GM23338 (cell line): ENCODE data around the gene NPR2. TPM values are rescaled to one million over a fixed set of nuclear protein-coding genes. Genes with fewer than 3 reads are reported as not detected.

ENCODE experiments used
- ATAC-seq: fragments of 200-7000 bp; cut with Tn5 transposase; 3 replicates; pipeline ENCODE4 v1.9.1; 2020
- DNase-seq: peaks from one replicate; pipeline ENCODE4 v3.0.0-alpha.2; 2015; ENCODE audit warnings: low spot score
- H2AFZ ChIP-seq: fragments of 200-600 bp; sonication (generic); 2 replicates; pipeline ENCODE4 v1.8.0; 2016; ENCODE audit warnings: antibody characterized with exemption, mild to moderate bottlenecking, moderate library complexity
- H3F3A ChIP-seq: fragments of 200-600 bp; sonication (generic); replicated peaks from 2 replicates; pipeline ENCODE4 v1.8.0; 2017; ENCODE audit warnings: antibody characterized with exemption, mixed run types, low read depth
- H3K27ac ChIP-seq: fragments of 200-600 bp; sonication (generic); 2 replicates; pipeline ENCODE4 v1.6.1; 2016; ENCODE audit warnings: low read depth
- H3K27me3 ChIP-seq: fragments of 200-600 bp; sonication (generic); 2 replicates; pipeline ENCODE4 v1.8.0; 2016; ENCODE audit warnings: mild to moderate bottlenecking, mixed run types, moderate library complexity; ENCODE audit not compliant: insufficient read depth
- H3K36me3 ChIP-seq: fragments of 200-600 bp; sonication (generic); 2 replicates; pipeline ENCODE4 v1.8.0; 2016; ENCODE audit warnings: mild to moderate bottlenecking; ENCODE audit not compliant: insufficient read depth
- H3K4me1 ChIP-seq: fragments of 200-600 bp; sonication (generic); 2 replicates; pipeline ENCODE4 v1.8.0; 2016; ENCODE audit warnings: mild to moderate bottlenecking, moderate library complexity; ENCODE audit not compliant: insufficient read depth
- H3K4me2 ChIP-seq: fragments of 200-600 bp; sonication (generic); 2 replicates; pipeline ENCODE4 v1.7.1; 2017; ENCODE audit warnings: mixed run types
- H3K4me3 ChIP-seq: fragments of 200-600 bp; sonication (generic); 2 replicates; pipeline ENCODE4 v1.6.1; 2016; ENCODE audit warnings: mixed run types
- H3K79me2 ChIP-seq: fragments of 200-600 bp; sonication (generic); replicated peaks from 2 replicates; pipeline ENCODE4 v1.8.0; 2017; ENCODE audit warnings: mild to moderate bottlenecking; ENCODE audit not compliant: insufficient read depth
- H3K9me2 ChIP-seq: fragments of 200-600 bp; sonication (generic); 2 replicates; pipeline ENCODE4 v1.8.0; 2017; ENCODE audit not compliant: insufficient read depth
- H4K20me1 ChIP-seq: fragments of 200-600 bp; sonication (generic); replicated peaks from 2 replicates; pipeline ENCODE4 v1.8.0; 2017; ENCODE audit warnings: mild to moderate bottlenecking; ENCODE audit not compliant: insufficient read depth
- H3K27ac Mint-ChIP-seq: 2 replicates; pipeline ENCODE4 v1.8.0; 2020; ENCODE audit warnings: inconsistent platforms, mild to moderate bottlenecking, moderate library complexity, mixed read lengths
- H3K27me3 Mint-ChIP-seq: 3 replicates; pipeline ENCODE4 v1.8.0; 2022; ENCODE audit warnings: low read depth, mild to moderate bottlenecking, moderate library complexity, mixed read lengths, inconsistent platforms; ENCODE audit not compliant: insufficient read depth, poor library complexity
- H3K36me3 Mint-ChIP-seq: 3 replicates; pipeline ENCODE4 v1.8.0; 2021; ENCODE audit warnings: low read depth, mild to moderate bottlenecking, inconsistent platforms, moderate library complexity, mixed read lengths
- H3K4me1 Mint-ChIP-seq: 3 replicates; pipeline ENCODE4 v1.8.0; 2020; ENCODE audit warnings: mild to moderate bottlenecking, inconsistent platforms, mixed read lengths
- H3K4me3 Mint-ChIP-seq: 3 replicates; pipeline ENCODE4 v1.8.0; 2021; ENCODE audit warnings: moderate library complexity, mild to moderate bottlenecking, inconsistent platforms, mixed read lengths
- H3K9me3 Mint-ChIP-seq: 3 replicates; pipeline ENCODE4 v1.8.0; 2020; ENCODE audit warnings: moderate library complexity, mild to moderate bottlenecking, inconsistent platforms, mixed read lengths
- CREB1 ChIP-seq: fragments of 250-450 bp; sonication (Bioruptor Pico); IDR thresholded peaks from 2 replicates; pipeline ENCODE4 v1.5.0; 2020; ENCODE audit warnings: low read depth, mild to moderate bottlenecking, moderate library complexity
- ETS1 ChIP-seq: IDR thresholded peaks from 2 replicates; pipeline ENCODE4 v1.6.1; 2016; ENCODE audit warnings: antibody characterized with exemption
- EZH2 ChIP-seq: fragments of 200-600 bp; sonication (generic); IDR thresholded peaks from one replicate; pipeline ENCODE4 v1.8.0; 2017; ENCODE audit warnings: antibody characterized with exemption, mild to moderate bottlenecking, low read depth; ENCODE audit not compliant: unreplicated experiment
- EZH2phosphoT487 ChIP-seq: fragments of 200-600 bp; sonication (generic); IDR thresholded peaks from one replicate; pipeline ENCODE4 v1.8.1; 2018; ENCODE audit warnings: antibody characterized with exemption; ENCODE audit not compliant: unreplicated experiment
- JUNB ChIP-seq: IDR thresholded peaks from one replicate; pipeline ENCODE4 v1.6.1; 2016; ENCODE audit warnings: antibody characterized with exemption; ENCODE audit not compliant: unreplicated experiment
- NANOG ChIP-seq: IDR thresholded peaks from 2 replicates; pipeline ENCODE4 v1.6.1; 2016; ENCODE audit warnings: antibody characterized with exemption, borderline replicate concordance
- POLR2AphosphoS5 ChIP-seq: IDR thresholded peaks from 2 replicates; pipeline ENCODE4 v1.6.1; 2016; ENCODE audit warnings: antibody characterized with exemption, low read depth
- STAT1 ChIP-seq: IDR thresholded peaks from one replicate; pipeline ENCODE4 v1.6.1; 2016; ENCODE audit warnings: antibody characterized with exemption; ENCODE audit not compliant: unreplicated experiment
- ZNF114 ChIP-seq: fragments of 250-450 bp; sonication (Bioruptor Pico); IDR thresholded peaks from 2 replicates; pipeline ENCODE4 v1.5.0; 2020; ENCODE audit warnings: mild to moderate bottlenecking, moderate library complexity
- ZNF331 ChIP-seq: fragments of 250-450 bp; sonication (Bioruptor Pico); IDR thresholded peaks from 2 replicates; pipeline ENCODE4 v1.5.0; 2020; ENCODE audit warnings: low read depth, mild to moderate bottlenecking, moderate library complexity
- ZNF462 ChIP-seq: fragments of 250-450 bp; sonication (Bioruptor Pico); IDR thresholded peaks from 2 replicates; pipeline ENCODE4 v1.5.0; 2020; ENCODE audit warnings: mild to moderate bottlenecking, moderate library complexity
- polyA plus RNA-seq: library from polyadenylated mRNA; unstranded; fragments of >200 nt; fragmentation: Nextera tagmentation; extraction: Ambion mirVana; gene quantifications from 2 replicates; pipeline ENCODE4 v1.2.1, GENCODE V29; 2016
- total RNA-seq: library from RNA; depleted of rRNA; stranded (reverse); fragments of >200 nt; shearing (Covaris generic); gene quantifications from 2 replicates; pipeline ENCODE4 v1.2.3, GENCODE V29; 2014
- TF ChIP-seq, protein P1 (sequence below), 2 experiments: fragments of 200-600 bp in 1 of 2; sonication (generic) in 1 of 2; conservative IDR thresholded peaks; 2 replicates each; pipeline versions ENCODE4 v1.5.1 to v1.6.1; 2016 to 2017; ENCODE audit warnings: antibody characterized with exemption in 2 of 2, low read depth in 2 of 2, mild to moderate bottlenecking in 2 of 2, moderate library complexity in 1 of 2
- TF ChIP-seq, protein P2 (sequence below): IDR thresholded peaks from one replicate; pipeline ENCODE4 v1.6.1; 2018; ENCODE audit warnings: antibody characterized with exemption; ENCODE audit not compliant: unreplicated experiment

NPR2 gene
- total and polyA plus RNA-seq, 2 experiments from 2014 or later = 9.0 to 14.4 TPM

DNA sequence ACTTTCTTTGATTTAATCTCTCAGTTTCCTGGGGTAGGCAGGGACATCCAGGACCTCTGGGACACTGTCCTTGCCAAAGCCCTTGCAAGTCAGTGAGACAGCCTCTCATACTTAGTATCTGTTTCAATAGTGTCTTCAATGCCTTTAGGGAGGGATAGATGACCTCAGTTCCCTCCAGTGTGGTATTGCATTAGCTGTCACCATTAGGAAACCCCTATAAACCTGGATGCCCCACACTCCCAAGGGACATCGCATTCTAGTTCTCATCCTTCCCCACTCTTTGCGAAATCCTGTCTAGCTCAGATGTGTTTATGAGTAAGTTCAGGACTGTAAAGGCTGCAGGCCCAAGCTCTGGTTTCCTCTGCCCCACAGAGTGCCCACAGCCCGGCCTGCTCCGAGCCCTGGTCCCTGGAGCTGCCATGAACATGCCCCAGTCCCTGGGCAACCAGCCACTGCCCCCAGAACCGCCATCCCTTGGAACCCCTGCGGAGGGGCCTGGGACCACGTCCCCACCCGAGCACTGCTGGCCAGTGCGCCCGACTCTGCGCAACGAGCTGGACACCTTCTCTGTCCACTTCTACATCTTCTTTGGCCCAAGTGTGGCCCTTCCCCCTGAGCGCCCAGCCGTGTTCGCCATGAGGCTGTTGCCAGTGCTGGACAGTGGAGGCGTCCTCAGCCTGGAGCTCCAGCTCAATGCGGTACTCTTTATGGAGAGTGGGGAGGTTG is 50.8 kb downstream of the NPR2 start:
- ATAC-seq (no peak), DNase-seq (no peak)
- H3K27ac ChIP-seq = no peak overlapping the region
- H3K4me3 ChIP-seq = no peak overlapping the region
- H3K27ac Mint-ChIP-seq = no peak overlapping the region
- H3K36me3 ChIP-seq = no peaks in the 10 kb centered on the region
- H2AFZ ChIP-seq = no peak overlapping the region
- no peak overlapping the region for H3K4me2 ChIP-seq
- peaks cover 6% of the 10 kb centered on the region; the same call in 1 of the 2 replicates for H3K27me3 ChIP-seq
- no peaks in the 10 kb centered on the region for H3K36me3 Mint-ChIP-seq
- H3F3A ChIP-seq = no peaks in the 10 kb centered on the region; the same call in 1 of the 2 replicates
- no peaks in the 10 kb centered on the region for H3K9me3 Mint-ChIP-seq
- H3K9me2 ChIP-seq = peaks cover 9% of the 10 kb centered on the region; the same call in 1 of the 2 replicates
- H3K27me3 Mint-ChIP-seq = peaks cover 12% of the 10 kb centered on the region
- TF ChIP-seq CREB1 (no peak), ZNF331 (no peak), ETS1 (no peak), POLR2AphosphoS5 (no peak), EZH2 (no peak), NANOG (no peak), ZNF114 (CRISPR knock-in tag) (no peak), ZNF462 (CRISPR knock-in tag) (no peak), STAT1 (no peak), JUNB (no peak), EZH2phosphoT487 (no peak)
- TF ChIP-seq, protein P1, sequence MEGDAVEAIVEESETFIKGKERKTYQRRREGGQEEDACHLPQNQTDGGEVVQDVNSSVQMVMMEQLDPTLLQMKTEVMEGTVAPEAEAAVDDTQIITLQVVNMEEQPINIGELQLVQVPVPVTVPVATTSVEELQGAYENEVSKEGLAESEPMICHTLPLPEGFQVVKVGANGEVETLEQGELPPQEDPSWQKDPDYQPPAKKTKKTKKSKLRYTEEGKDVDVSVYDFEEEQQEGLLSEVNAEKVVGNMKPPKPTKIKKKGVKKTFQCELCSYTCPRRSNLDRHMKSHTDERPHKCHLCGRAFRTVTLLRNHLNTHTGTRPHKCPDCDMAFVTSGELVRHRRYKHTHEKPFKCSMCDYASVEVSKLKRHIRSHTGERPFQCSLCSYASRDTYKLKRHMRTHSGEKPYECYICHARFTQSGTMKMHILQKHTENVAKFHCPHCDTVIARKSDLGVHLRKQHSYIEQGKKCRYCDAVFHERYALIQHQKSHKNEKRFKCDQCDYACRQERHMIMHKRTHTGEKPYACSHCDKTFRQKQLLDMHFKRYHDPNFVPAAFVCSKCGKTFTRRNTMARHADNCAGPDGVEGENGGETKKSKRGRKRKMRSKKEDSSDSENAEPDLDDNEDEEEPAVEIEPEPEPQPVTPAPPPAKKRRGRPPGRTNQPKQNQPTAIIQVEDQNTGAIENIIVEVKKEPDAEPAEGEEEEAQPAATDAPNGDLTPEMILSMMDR (conservative IDR thresholded peaks at IDR 0.05; ENCODE audit: low read depth in 2 of 2) = no peak
- TF ChIP-seq, protein P2, sequence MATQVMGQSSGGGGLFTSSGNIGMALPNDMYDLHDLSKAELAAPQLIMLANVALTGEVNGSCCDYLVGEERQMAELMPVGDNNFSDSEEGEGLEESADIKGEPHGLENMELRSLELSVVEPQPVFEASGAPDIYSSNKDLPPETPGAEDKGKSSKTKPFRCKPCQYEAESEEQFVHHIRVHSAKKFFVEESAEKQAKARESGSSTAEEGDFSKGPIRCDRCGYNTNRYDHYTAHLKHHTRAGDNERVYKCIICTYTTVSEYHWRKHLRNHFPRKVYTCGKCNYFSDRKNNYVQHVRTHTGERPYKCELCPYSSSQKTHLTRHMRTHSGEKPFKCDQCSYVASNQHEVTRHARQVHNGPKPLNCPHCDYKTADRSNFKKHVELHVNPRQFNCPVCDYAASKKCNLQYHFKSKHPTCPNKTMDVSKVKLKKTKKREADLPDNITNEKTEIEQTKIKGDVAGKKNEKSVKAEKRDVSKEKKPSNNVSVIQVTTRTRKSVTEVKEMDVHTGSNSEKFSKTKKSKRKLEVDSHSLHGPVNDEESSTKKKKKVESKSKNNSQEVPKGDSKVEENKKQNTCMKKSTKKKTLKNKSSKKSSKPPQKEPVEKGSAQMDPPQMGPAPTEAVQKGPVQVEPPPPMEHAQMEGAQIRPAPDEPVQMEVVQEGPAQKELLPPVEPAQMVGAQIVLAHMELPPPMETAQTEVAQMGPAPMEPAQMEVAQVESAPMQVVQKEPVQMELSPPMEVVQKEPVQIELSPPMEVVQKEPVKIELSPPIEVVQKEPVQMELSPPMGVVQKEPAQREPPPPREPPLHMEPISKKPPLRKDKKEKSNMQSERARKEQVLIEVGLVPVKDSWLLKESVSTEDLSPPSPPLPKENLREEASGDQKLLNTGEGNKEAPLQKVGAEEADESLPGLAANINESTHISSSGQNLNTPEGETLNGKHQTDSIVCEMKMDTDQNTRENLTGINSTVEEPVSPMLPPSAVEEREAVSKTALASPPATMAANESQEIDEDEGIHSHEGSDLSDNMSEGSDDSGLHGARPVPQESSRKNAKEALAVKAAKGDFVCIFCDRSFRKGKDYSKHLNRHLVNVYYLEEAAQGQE = no peak
- peaks cover 29% of the 10 kb centered on the region for H3K4me1 ChIP-seq
- no peaks in the 10 kb centered on the region; the same call in 1 of the 2 replicates for H4K20me1 ChIP-seq
- H3K4me3 Mint-ChIP-seq = no peak overlapping the region
- H3K4me1 Mint-ChIP-seq = peaks cover 33% of the 10 kb centered on the region
- no peaks in the 10 kb centered on the region for H3K79me2 ChIP-seq
